Ovary (tissue), 3 donors: ENCODE measurements around the gene GPX4.

Source experiments
- POLR2A ChIP-seq: fragments of 450-650 bp; IDR thresholded peaks from one replicate; pipeline ENCODE4 v1.6.1; 2017; ENCODE audit warnings: antibody characterized with exemption, mild to moderate bottlenecking, moderate library complexity
- TF ChIP-seq, protein P1 (sequence below), 3 donors: fragments of 450-650 bp in 2 of 3; fragments of 200-600 bp in 1 of 3; IDR thresholded peaks; one replicate each; pipeline versions ENCODE4 v1.5.1 to v1.8.0; 2016 to 2022; ENCODE audit warnings: antibody characterized with exemption in 3 of 3, mild to moderate bottlenecking in 1 of 3
- donor health status: DM: no; HTN: no; CAD: no.

- TF ChIP-seq, protein P1, sequence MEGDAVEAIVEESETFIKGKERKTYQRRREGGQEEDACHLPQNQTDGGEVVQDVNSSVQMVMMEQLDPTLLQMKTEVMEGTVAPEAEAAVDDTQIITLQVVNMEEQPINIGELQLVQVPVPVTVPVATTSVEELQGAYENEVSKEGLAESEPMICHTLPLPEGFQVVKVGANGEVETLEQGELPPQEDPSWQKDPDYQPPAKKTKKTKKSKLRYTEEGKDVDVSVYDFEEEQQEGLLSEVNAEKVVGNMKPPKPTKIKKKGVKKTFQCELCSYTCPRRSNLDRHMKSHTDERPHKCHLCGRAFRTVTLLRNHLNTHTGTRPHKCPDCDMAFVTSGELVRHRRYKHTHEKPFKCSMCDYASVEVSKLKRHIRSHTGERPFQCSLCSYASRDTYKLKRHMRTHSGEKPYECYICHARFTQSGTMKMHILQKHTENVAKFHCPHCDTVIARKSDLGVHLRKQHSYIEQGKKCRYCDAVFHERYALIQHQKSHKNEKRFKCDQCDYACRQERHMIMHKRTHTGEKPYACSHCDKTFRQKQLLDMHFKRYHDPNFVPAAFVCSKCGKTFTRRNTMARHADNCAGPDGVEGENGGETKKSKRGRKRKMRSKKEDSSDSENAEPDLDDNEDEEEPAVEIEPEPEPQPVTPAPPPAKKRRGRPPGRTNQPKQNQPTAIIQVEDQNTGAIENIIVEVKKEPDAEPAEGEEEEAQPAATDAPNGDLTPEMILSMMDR (IDR thresholded peaks at IDR 0.05) = no peak
- TF ChIP-seq POLR2A = no peak
Measured at GRCh38 chr19:1106841-1107660, 3.3 kb downstream of the GPX4 start.
